ENCODE data around the gene ALMS1.
"Not testable (repeated sequence)": the region's sequence is repeated elsewhere in the genome, so short reads cannot be mapped to it uniquely, and the experiment has no call there.

The ALMS1 gene

GRCh38 chr2:73624036-73624435 lies 238.4 kb downstream of the ALMS1 start:
- not testable (repeated sequence) for DNase-seq

- not testable (repeated sequence) for DNase-seq
Measured at GRCh38 chr2:73624625-73625024, 239.0 kb downstream of the ALMS1 start.

- not testable (repeated sequence) for DNase-seq
Measured at GRCh38 chr2:73626237-73626636, 240.6 kb downstream of the ALMS1 start.

- DNase-seq: not testable (repeated sequence)
Measured at GRCh38 chr2:73628493-73628892, 242.9 kb downstream of the ALMS1 start.

GRCh38 chr2:73630662-73631266 lies 245.1 kb downstream of the ALMS1 start:
- not testable (repeated sequence) for DNase-seq

- not testable (repeated sequence) for DNase-seq
Measured at GRCh38 chr2:73636977-73637376, 251.3 kb downstream of the ALMS1 start.

- DNase-seq: no peak
Measured at GRCh38 chr2:73638429-73638828, 252.8 kb downstream of the ALMS1 start.

- no peak for DNase-seq
Measured at GRCh38 chr2:73640511-73640911, 254.9 kb downstream of the ALMS1 start.

- no peak for DNase-seq
Measured at GRCh38 chr2:73640946-73641766, 255.5 kb downstream of the ALMS1 start.

GRCh38 chr2:73641767-73642062 lies 256.1 kb downstream of the ALMS1 start:
- DNase-seq: no peak

- DNase-seq: no peak
Measured at GRCh38 chr2:73642338-73643018, 256.8 kb downstream of the ALMS1 start, which contains the start of gene NAT8. Gene NAT8, minus strand, starts transcription at chr2:73642422. Its CDS starts 794 bp downstream, at chr2:73641628.

- not testable (repeated sequence) for DNase-seq
Measured at GRCh38 chr2:73647690-73648089, 262.1 kb downstream of the ALMS1 start.

- peak; percentile 35 for DNase-seq
Measured at GRCh38 chr2:73651591-73652230, 266.1 kb downstream of the ALMS1 start.

- DNase-seq: no peak
Measured at GRCh38 chr2:73652348-73652747, 266.7 kb downstream of the ALMS1 start.

GRCh38 chr2:73654175-73654574 lies 268.5 kb downstream of the ALMS1 start:
- no peak for DNase-seq

Data from kidney glomerular epithelial cell (primary cell).